ENCODE data around the gene ZNRF1. TPM values are rescaled to one million over a fixed set of nuclear protein-coding genes. Genes with fewer than 3 reads are reported as not detected.

The ZNRF1 gene
- total and polyA plus RNA-seq, 11 donors: 12.8 to 43.3 (median 23.2) TPM

DNA sequence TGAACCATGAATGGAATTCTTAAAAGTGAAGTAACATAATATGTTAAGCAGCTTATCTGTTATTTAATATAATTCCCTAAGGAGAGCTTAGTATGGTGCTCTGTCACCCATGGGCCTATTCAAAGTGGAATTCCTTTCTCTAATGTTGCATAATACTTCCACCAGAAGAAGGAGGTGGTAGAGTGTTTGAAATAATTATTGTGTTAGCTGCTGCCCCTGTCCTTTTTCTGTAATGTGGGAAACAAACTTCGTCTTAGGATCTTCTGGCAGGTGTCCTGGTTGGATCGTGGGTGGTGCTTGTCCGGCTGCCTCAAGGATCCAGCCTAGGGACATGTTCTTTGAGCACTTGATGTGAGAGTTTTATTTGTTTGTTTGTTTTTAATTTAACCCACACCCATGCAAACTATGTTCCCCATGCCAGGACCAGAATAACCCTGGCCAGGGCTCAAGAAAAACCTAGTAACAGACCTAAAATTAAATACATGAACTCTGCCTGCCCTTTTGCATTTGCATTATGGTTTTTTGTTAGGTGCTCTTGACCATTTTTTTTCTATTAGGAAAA is 46.1 kb downstream of the ZNRF1 start:
- Histone ChIP-seq H3K9me3 (no peaks in the 10 kb centered on the region), H3K4me3 (peak overlapping the region in 1 of 12 donors; percentile 6), H3K27me3 (no peaks in the 10 kb centered on the region), H3K27ac (peak overlapping the region; percentile 54 to 91 (median 70)), H3K36me3 (no peaks in the 10 kb centered on the region), H3K4me1 (peaks cover 0 to 75% (median 54%) of the 10 kb centered on the region in 12 donors)
- TF ChIP-seq, protein P1, sequence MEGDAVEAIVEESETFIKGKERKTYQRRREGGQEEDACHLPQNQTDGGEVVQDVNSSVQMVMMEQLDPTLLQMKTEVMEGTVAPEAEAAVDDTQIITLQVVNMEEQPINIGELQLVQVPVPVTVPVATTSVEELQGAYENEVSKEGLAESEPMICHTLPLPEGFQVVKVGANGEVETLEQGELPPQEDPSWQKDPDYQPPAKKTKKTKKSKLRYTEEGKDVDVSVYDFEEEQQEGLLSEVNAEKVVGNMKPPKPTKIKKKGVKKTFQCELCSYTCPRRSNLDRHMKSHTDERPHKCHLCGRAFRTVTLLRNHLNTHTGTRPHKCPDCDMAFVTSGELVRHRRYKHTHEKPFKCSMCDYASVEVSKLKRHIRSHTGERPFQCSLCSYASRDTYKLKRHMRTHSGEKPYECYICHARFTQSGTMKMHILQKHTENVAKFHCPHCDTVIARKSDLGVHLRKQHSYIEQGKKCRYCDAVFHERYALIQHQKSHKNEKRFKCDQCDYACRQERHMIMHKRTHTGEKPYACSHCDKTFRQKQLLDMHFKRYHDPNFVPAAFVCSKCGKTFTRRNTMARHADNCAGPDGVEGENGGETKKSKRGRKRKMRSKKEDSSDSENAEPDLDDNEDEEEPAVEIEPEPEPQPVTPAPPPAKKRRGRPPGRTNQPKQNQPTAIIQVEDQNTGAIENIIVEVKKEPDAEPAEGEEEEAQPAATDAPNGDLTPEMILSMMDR (IDR thresholded peaks at IDR 0.05): no peak
- no peak for TF ChIP-seq POLR2A (IDR thresholded peaks at IDR 0.05)
- intact Hi-C loops (cut with DNase I): loop anchor here in 8 of 10 donors (1.0 to 10.0 kb wide), 7 partner anchors 33 to 62 kb away; no protein-coding TSS in a partner anchor
- DNase-seq (peak in 4 of 5 donors; percentile 66 to 75 (median 70)), ATAC-seq (peak; percentile 75 to 83 (median 82))
- WGBS, 4 donors: 8 to 11% (median 9%) methylated on average over 3 of the region's 3 CpGs

DNA sequence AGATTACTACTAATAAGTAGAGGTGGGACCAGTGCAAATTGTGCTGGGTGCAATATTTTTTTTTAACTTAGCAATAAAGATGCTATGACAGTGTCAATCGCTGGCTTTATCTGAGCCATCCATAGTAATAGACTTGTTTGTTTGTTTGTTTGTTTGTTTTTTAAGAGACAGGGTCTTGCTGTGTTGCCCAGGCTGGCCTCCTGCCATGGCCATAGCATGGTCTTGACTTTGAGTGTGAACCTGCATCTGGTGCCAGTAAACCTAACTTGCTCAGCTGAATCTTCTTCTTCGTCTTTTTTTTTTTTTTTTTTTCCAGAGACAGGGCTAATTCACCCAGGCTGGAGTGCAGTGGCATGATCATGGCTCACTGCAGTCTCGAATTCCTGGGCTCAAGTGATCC is 46.6 kb downstream of the ZNRF1 start:
- Histone ChIP-seq H3K36me3 (no peaks in the 10 kb centered on the region), H3K4me3 (peak overlapping the region in 1 of 12 donors; percentile 6), H3K4me1 (peaks cover 0 to 75% (median 54%) of the 10 kb centered on the region in 12 donors), H3K27ac (peak overlapping the region; percentile 54 to 91 (median 70)), H3K9me3 (no peaks in the 10 kb centered on the region), H3K27me3 (no peaks in the 10 kb centered on the region)
- 35 to 51% (median 42%) methylated on average over 3 of the region's 3 CpGs for WGBS, 4 donors
- intact Hi-C loops (cut with DNase I): loop anchor here in 6 of 10 donors (5.0 to 10.0 kb wide), 5 partner anchors 33 to 62 kb away; no protein-coding TSS in a partner anchor
- TF ChIP-seq POLR2A (IDR thresholded peaks at IDR 0.05): no peak
- TF ChIP-seq, protein P1 (IDR thresholded peaks at IDR 0.05): no peak
- DNase-seq: no peak
- no peak for ATAC-seq

DNA sequence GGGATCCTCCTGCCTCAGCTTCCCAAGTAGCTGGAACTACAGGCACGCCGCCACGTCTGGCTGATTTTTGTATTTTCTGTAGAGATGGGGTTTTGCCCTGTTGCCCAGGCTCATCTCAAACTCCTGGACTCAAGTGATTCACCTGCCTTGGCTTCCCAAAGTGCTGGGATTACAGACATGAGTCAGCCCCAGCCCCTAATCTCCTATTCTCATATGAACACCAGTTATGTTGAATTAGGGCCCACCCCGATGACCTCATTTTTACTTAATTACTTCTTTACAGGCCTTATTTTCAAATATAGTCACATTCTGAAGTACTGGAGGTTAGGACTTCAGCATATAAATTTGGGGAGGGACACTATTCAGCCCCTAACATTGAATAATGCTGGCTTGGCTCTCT is 49.2 kb downstream of the ZNRF1 start:
- no peak overlapping the region for H3K4me3 ChIP-seq
- 92 to 96% (median 94%) methylated on average over 4 of the region's 4 CpGs for WGBS, 4 donors
- H3K9me3 ChIP-seq: no peaks in the 10 kb centered on the region
- TF ChIP-seq POLR2A (IDR thresholded peaks at IDR 0.05): no peak
- TF ChIP-seq, protein P1 (IDR thresholded peaks at IDR 0.05): no peak
- DNase-seq: no peak
- H3K4me1 ChIP-seq: peaks cover 0 to 69% (median 50%) of the 10 kb centered on the region in 12 donors
- H3K36me3 ChIP-seq: no peaks in the 10 kb centered on the region
- intact Hi-C loops (cut with DNase I): loop anchor here in 6 of 10 donors (5.0 to 10.0 kb wide), 5 partner anchors 36 to 59 kb away; no protein-coding TSS in a partner anchor
- H3K27ac ChIP-seq: peak overlapping the region in 11 of 12 donors; percentile 26 to 80 (median 71)
- no peaks in the 10 kb centered on the region for H3K27me3 ChIP-seq
- no peak for ATAC-seq

DNA sequence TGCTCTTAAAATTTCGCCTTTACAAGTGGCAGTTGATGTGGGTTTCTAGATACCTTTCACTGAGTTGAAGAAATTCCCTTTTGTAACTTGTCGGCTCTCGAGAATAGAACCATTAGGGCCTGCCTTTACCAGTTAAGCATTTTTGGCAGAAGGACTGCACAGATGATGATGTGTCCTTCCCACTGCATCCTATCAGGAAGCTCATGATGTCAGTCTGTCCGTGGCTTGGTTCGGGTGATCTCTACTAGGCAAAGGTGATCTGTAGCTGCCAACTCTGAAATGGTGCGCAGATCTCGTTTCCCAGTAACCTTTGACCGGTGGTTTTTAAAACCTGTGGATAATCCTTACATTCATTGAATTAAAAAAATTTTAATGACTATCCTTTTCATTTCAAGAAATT is 49.7 kb downstream of the ZNRF1 start:
- Histone ChIP-seq H3K27me3 (no peaks in the 10 kb centered on the region), H3K36me3 (no peaks in the 10 kb centered on the region), H3K4me3 (no peak overlapping the region), H3K4me1 (peaks cover 0 to 69% (median 50%) of the 10 kb centered on the region in 12 donors), H3K27ac (peak overlapping the region in 11 of 12 donors; percentile 26 to 80 (median 71)), H3K9me3 (no peaks in the 10 kb centered on the region)
- no peak for TF ChIP-seq POLR2A (IDR thresholded peaks at IDR 0.05)
- TF ChIP-seq, protein P1 (IDR thresholded peaks at IDR 0.05): no peak
- WGBS, 4 donors: 31 to 43% (median 40%) methylated on average over 8 of the region's 8 CpGs
- intact Hi-C loops (cut with DNase I): loop anchor here in 6 of 10 donors (5.0 to 10.0 kb wide), 5 partner anchors 36 to 59 kb away; no protein-coding TSS in a partner anchor
- ATAC-seq: peak; percentile 69 to 83 (median 78)
- peak in 4 of 5 donors; percentile 40 to 66 (median 48) for DNase-seq

Data from heart left ventricle (tissue), 16 donors.